HG03432 (cell line): ENCODE data around the gene CACNA1G.

Source experiments
- ATAC-seq: cut with Tn5 transposase; IDR thresholded peaks from one replicate; pipeline ENCODE4 v1.9.1; 2021; ENCODE audit warnings: mild to moderate bottlenecking, moderate library complexity; ENCODE audit not compliant: unreplicated experiment

Gene CACNA1G

DNA sequence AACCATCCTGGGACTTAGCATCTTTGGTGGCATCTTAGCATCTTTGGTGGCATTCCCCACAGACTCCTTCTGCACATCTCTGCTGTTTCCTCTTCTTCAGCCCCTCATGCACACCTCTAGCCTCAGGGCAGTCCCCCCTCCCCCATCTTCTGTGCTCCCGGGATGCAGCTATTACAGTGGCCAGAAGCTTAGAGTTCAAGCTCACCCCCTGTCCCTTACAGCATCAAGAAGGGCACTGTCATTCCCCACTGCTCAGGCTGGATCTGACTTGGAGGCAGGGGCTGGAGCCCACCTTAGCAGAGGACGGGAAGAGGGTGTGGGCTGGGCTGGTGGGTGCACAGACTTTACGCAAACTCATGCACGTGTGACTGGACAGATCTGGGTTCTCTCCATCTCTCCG is 27.3 kb upstream of the CACNA1G start:
- no peak for ATAC-seq

GRCh38 chr17:50533720-50534148 is 26.8 kb upstream of the CACNA1G start:
- no peak for ATAC-seq

GRCh38 chr17:50534222-50534978 is 26.1 kb upstream of the CACNA1G start:
- ATAC-seq = no peak

DNA sequence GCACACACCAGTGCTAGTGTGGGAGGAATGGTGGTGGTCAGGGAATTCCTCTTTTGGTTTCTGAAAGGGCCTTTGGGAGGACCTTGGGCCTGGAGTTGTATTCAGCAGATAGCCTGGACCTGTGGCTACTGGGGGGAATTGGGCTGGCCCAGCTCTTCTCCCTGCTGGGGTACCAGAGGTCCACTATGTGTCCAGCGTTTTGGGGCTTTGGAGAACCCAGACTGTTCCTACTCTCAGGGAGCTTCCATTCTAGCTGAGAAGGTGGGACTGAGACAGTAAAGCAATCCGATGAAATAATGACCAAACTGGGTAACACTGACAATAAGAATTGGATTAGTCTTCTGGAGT is 25.6 kb upstream of the CACNA1G start:
- ATAC-seq = no peak

- ATAC-seq = no peak
Observed at GRCh38 chr17:50535407-50535806, 25.1 kb upstream of the CACNA1G start.

- ATAC-seq = no peak
Observed at GRCh38 chr17:50536683-50537646, 23.6 kb upstream of the CACNA1G start.

- no peak for ATAC-seq
Observed at GRCh38 chr17:50537721-50538548, 22.6 kb upstream of the CACNA1G start.

DNA sequence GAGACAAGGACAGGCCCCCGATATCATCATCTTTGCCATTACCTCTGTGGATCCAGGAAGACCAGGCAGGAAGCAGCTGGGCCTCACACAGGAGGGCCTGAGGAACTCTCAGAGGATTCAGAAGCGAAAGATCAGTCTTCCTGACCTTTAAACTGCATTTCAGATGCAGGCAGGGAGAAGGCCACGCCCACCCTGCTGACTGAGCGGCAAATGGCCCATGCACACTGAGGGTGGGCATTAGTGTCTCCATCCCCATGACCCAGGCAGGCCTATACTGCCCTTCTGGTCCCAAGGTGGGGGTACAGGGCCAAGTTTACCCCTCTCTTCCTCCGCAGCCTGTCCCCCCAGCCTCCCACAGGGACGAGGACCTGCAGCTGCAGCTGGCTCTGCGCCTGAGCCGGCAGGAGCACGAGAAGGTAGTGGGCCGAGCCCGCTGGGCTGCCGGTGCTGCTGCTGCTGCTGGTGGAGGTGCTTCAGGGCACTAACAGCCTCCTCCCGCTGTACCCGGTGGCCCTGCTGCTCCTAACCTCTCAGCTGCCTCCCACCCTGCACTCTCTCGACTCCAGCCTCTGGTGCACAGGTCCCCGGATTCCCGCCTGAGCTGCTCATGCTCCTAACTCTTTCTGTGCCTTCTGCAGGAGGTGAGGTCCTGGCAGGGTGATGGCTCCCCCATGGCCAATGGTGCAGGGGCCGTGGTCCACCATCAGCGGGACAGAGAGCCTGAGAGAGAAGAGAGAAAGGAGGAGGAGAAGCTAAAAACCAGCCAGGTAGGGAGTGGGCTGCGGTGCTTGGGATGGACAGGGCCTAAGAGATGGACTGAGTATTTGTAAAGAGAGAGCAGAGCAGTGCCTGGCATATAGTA is 21.7 kb upstream of the CACNA1G start:
- no peak for ATAC-seq

- no peak for ATAC-seq
Observed at GRCh38 chr17:50539762-50540559, 20.6 kb upstream of the CACNA1G start.

DNA sequence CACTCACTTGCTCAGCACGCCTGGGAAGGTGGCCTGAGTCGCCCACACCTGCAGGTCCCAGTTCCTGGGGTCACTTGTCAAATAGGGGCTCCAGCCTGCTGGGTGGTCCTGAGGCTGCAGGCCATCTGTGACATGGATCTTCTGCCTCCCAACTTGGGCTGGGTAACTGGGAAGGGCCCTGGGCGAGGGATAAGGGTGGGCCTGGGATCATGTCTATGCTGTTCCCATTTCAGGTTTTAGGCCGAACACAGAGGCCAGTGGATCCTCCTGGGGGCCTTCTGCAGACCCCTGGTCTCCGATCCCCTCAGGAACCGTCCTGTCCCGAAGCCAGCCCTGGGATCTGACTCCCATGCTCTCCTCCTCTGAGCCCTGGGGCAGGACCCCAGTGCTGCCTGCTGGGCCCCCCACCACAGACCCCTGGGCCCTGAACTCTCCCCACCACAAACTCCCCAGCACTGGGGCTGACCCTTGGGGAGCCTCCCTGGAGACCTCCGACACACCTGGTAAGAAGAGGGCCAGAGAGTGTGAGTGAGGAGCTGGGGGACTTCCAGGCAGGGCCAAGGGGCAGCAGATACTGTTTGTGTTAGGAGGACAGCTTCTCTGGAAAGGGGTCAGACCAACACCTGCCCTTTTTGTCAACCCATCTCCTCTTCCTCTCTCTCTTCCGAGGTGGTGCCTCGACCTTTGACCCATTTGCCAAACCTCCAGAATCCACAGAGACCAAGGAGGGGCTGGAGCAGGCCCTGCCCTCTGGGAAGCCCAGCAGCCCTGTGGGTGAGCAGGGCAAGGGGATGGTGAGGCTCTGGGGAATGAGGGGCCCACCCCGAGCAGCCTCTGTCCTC is 19.7 kb upstream of the CACNA1G start:
- no peak for ATAC-seq

GRCh38 chr17:50541402-50541715 is 19.2 kb upstream of the CACNA1G start:
- ATAC-seq = no peak

- ATAC-seq = peak; percentile 81
Observed at GRCh38 chr17:50541716-50542688, 18.5 kb upstream of the CACNA1G start.

GRCh38 chr17:50542795-50543774 is 17.4 kb upstream of the CACNA1G start:
- no peak for ATAC-seq

GRCh38 chr17:50544516-50544915 is 16.0 kb upstream of the CACNA1G start:
- ATAC-seq = no peak

- ATAC-seq = no peak
Observed at GRCh38 chr17:50545311-50545710, 15.2 kb upstream of the CACNA1G start.

GRCh38 chr17:50546701-50547034 is 13.8 kb upstream of the CACNA1G start:
- ATAC-seq = no peak
